ENCODE measurements around the gene BAG1.

Gene BAG1

DNA sequence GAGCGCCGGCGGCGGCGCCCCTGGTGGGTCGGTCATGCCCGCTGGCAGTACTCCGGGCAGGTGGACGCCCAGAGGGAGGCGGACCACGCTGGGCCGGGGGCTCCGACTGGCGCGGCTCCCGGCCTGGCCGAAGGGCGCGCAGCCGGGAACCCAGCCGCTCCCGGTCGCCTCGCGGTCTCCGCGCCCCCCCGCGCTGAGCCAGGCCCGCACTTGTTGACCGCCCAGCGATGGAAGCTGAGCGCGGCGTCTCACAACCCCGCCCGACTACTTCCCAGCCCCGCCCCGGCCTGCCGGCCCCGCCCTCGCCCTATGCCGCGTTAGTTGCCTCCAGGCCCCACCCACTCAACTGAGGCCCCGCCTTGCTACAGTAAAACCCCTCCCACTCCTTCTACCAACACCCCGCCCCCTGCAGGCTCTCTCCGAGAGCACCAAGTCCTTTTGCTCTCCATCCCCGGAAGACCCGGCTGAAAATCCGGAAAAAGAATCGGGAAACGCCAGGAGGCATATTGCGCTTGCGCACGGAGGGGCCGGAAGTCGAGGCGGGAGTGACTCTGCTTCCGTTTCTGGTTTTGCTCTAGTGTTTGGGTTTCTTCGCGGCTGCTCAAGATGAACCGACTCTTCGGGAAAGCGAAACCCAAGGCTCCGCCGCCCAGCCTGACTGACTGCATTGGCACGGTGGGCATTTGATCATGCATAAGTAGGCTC, at the start of gene BAG1, which contains the start of gene CHMP5:
Gene BAG1, minus strand, starts transcription at position 236 of the 705 bp plus-strand sequence.
Gene CHMP5, plus strand, starts transcription at position 577 of the 705 bp plus-strand sequence. Its CDS starts 30 bp downstream, at position 607.
- peak; percentile 99 to 100 for DNase-seq (ENCODE audit: low read depth in 2 of 2)

DNA sequence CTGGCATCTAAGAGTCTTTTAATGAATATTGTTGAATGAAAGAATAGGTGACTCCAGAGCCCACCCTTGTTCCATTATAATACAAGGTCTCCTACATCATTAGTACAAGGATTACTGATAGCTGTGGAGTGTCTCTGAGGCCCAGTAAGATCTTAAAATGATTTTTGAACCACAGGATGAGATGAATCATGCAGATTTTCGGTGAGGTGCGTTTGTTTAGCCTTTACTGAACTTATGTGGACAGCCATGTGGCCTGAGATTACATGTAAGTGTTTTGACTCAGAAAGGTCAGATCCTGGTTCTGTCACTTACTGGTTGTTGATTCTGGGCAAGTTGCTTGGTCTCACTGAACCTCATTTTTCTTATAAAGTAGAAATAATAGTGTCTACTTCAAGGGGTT, 47.4 kb upstream of the BAG1 start:
- DNase-seq (ENCODE audit: low read depth in 2 of 2): no peak

DNA sequence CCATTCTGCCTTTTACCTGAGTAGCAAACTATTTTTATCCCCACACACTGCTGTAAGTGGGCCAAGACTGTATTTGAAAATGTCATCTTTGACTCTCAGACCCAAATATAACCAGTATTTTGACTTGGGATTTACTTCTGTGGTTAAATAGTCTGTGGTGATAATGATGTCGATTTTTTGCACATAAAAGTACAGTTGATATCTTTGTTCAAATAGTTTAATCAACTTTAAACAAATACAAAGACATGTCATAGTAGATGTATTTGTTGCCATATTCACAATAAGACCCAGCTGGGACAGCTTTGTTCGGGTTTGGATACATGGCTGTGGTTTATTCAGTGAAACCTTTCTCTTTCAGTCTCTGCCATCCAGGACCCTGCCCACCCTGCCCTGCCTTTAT, 46.2 kb upstream of the BAG1 start:
- DNase-seq (ENCODE audit: low read depth in 2 of 2): no peak

DNA sequence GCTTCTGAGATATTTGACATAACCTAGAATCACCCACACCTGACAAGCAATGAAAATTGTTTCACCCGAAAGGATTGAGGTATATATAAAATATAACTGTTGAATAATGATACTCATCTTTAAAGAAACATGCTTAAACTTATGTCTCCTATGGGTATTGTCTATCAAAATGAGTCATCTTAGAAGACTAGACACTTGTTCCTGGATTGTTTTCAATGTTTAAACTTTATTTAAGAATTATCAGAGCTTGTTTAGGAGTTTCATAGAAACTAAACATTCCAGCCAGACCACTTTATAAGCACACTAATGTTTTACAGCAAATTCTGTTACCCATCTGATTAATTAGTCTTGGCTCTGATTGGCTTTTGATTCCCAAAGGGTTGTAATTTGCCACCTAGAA, 45.4 kb upstream of the BAG1 start:
- DNase-seq (ENCODE audit: low read depth in 2 of 2): no peak

DNA sequence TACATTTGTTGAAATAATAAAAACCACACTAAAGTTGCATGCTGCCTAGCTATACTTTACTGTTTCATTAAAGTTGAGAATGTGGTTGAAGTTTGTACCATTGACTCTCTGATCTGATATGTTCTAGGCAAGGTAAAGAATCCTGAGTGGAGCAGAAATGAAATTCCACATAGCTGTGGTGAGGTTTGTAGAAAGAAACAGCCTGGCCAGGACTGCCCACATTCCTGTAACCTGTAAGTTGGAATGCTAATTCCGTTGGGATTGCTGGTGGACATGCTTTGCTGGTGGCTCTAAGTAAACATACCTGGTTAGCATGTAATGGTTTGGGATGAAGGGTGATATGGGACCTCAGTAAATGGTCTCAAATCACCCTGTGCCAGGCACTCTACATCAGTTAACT, 42.6 kb upstream of the BAG1 start:
- DNase-seq (ENCODE audit: low read depth in 2 of 2): no peak

DNA sequence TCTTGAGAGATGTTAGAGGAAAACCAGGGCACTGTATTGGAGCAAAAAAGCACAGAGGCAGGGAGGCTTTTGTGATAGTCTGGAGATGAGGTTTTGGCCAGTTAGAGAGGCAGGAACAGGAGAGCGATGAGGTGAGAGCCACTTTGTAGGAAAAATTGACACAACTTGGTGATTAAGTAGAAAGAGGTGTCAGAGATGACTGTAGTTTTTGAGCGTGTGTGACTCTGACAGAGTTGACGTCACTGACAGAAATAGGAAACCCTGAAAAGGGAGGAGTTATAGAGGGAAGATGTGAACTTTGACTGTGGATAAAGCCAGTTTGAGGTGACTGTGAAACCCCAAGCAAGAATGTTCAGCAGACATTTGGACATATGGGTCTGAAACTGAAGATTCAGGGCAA, 41.5 kb upstream of the BAG1 start:
- DNase-seq (ENCODE audit: low read depth in 2 of 2): no peak

DNA sequence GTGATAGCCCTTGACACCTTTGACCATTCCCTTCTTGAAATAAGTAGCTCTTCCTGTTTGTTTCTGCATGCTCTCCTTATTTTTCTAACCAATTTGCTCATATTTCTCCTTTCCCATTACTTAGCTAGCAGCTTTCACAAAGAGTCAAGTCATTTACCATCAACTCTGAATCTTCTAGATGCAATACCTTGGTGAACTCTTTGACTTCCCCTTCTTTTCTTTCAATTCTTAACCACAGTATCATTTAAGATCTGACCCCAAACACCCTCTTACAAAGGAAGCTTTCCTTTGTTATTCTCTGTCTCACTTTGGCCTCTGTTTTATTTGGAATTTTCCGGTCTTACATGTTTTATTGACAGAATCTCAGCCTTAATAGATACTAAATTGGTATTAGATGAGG, 39.9 kb upstream of the BAG1 start:
- DNase-seq (ENCODE audit: low read depth in 2 of 2): no peak

DNA sequence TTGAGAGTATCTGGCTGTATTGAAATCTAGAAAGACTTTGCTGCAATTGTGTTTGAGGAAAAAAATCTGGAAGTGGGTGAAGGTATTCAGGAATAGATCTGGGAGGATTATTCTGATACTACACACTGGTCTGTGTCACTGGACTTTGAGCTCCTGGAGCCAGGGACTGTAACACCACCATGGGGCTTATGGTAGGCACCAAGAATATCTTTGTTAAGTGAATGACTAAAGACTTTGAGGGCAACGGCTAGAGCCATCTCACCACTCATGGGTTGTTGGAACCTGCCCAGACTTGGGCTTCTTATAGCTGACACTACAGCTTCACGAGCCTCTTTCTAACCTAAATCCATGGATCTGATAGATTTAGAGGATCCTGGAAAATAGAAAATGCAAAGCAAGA, 36.0 kb upstream of the BAG1 start:
- DNase-seq (ENCODE audit: low read depth in 2 of 2): no peak

DNA sequence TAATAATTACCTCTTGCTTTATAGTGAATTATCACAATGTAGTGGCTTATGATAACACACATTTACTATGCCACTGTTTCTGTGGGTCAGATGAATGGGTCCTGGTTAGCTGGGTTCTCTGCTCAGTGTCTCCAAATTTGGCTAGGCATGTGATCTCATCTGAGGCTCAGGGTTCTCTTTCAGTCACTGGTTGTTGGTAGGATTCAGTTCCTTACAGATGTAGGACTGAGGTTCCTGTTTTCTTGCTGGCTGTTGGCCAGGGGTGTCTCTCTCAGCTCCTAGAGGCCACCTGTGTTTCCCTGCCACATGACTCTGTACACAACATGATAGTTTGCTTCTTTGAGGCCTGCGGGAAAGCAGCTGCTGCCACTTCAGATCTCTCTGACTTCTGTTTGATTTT, 32.9 kb upstream of the BAG1 start:
- DNase-seq (ENCODE audit: low read depth in 2 of 2): no peak

DNA sequence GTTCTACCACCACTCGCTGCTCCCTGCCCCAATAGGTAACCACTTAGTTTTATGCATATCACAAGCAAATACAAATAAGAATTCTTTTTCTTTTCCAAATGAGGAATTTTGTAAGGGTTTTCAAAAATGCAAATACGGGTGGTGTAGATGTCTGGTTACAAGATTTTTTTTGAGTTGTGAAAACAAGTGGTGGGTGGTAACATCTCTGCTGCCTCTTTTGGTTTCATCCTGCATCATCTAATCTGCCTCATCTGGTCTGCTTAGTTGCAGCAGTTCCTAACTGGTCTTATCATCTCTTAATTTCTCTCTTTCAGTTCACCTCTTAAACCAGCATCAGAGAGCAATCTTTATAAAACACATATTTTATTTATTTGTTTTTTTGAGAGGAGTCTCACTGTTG, 31.1 kb upstream of the BAG1 start:
- no peak for DNase-seq (ENCODE audit: low read depth in 2 of 2)

DNA sequence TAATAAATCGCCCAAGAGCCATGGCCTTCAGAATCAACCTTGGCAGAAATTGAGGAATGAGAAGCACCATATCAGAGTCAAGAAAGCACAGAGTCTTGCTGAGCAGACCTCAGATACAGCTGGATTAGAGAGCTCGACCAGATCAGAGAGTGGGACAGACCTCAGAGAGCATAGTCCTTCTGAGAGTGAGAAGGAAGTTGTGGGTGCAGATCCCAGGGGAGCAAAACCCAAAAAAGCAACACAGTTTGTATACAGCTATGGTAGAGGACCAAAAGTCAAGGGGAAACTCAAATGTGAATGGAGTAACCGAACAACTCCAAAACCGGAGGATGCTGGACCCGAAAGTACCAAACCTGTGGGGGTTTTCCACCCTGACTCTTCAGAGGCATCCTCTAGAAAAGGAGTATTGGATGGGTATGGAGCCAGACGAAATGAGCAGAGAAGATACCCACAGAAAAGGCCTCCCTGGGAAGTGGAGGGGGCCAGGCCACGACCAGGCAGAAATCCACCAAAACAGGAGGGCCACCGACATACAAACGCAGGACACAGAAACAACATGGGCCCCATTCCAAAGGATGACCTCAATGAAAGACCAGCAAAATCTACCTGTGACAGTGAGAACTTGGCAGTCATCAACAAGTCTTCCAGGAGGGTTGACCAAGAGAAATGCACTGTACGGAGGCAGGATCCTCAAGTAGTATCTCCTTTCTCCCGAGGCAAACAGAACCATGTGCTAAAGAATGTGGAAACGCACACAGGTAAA, 30.3 kb upstream of the BAG1 start:
- DNase-seq (ENCODE audit: low read depth in 2 of 2): no peak

DNA sequence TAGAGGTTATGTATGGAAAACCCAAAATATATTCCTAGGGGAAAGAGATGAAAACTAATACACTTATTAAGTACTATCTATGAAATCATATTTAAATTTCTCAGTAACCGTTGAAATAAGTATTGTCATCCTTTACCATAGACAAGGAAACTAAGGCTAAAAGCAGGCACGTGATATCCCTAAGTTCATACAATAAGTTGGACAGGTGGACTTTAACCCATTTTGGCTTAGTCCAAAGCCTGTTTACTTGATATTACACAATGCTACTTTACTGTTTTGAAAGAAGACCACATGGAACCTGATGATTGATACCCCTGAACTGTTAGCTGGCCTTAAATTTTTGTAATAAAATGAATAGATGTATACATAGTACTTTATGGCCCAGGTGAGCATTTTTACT, 29.3 kb upstream of the BAG1 start:
- no peak for DNase-seq (ENCODE audit: low read depth in 2 of 2)

DNA sequence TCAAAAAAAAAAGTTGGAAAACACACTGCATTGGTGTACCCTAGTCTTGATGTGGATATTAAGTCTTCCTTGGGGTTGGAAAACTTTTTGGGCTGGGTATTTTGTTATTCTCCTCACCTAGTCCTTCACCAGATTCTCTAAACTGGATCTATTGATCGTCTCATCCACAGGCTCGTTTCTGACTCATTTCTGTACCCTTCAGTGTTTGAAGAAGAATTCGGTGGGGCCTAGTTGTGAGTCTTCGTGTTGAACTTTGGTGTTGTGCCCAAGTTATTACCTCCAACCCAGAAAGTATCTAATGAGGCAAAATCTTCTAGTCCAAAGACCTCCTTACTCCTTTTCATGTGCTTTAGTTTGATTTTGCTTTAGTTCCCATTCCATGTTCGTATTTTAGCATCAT, 27.4 kb upstream of the BAG1 start:
- no peak for DNase-seq (ENCODE audit: low read depth in 2 of 2)

DNA sequence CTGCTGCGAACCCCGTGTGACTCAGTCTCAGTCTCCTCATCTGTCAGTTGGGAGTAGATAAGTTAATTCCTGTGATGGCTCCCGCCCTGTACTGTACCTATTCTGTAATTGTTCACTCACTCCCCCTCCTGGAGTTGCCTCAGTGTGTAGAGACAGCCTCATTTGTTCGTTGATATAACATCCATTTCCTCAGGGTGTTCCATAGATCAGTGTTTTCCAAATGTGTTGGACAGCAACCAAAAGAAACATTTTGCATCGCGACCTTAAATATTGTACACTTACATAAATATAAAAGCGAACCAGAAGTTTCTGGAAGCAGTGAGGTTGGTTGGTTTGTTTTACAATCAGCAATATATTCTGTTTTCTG, 26.5 kb upstream of the BAG1 start:
- no peak for DNase-seq (ENCODE audit: low read depth in 2 of 2)

DNA sequence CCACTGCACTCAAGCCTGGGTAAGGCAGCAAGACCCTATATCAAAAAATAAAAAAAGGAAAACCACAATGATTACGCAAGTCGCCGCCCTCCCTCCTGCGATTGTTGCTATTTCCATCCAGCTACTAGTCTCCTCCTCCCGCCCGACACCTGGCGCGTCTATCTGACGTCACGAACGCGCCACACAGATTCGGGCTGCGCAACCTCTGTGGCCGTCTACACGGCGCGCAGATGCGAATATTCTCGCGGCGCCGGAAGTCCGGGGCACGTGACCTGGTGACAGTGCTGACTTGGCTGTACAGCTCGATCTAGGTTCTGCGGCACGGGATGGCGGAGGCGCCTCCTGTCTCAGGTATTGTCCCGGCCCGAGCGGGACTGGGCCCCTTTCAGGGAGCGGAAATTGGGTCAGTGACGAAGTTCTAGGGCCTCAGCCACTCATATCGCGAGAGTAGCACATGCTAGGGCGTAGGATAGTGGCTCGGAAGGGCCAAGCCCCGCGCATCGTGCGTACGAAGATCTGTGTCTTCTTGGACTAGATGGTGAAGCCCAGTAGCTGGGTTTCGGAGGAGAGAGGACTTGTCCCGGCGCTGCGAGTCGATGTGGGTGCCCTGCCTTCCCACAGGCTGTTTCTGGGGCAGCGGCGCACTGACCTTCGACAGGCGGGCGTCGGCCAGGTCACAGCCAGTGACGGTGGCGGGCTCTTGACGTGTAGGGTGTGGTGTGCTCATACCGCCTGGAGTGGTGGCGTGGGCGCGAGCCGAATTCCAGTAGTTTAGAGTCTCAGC, 25.9 kb upstream of the BAG1 start, which contains the start of gene NFX1:
Gene NFX1, plus strand, starts transcription at position 270 of the 784 bp plus-strand sequence. Its CDS starts 57 bp downstream, at position 327.
- peak; percentile 93 to 97 for DNase-seq (ENCODE audit: low read depth in 2 of 2)

DNA sequence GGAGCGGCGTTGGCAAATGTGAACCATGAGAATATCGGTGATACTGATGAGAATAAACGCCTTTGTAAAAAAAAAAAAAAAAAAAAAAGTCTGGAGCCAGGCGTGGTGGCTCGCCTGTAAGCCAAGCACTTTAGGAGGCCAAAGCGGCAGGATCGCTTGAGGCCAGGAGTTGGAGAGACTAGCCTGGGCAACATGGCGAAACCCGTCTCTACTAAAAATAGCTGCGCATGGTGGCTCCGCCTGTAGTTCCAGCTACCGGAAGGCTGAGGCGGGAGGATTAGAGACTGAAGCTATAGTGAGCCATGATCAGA, 25.4 kb upstream of the BAG1 start:
- DNase-seq (ENCODE audit: low read depth in 2 of 2): no peak

DNA sequence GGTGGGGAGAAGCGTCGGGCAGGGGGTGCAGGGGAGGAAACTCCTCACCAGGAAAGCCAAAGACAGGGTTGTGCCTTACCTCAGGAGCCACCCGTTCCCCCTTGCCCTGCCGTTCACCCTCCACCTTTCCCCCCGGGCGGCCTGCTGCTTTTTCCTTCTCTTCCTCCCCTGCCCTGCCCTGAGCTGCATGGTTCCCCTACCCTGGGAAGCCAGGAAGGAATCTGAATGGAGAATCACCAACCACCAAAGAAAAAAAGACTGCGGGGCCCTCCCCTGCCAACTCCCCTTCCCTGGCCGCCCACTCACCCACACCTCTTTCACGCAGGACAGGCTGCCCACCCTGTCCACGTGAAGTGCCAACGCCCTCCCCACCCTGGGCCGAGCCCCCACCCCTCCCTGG, 25.0 kb upstream of the BAG1 start:
- DNase-seq (ENCODE audit: low read depth in 2 of 2): no peak

DNA sequence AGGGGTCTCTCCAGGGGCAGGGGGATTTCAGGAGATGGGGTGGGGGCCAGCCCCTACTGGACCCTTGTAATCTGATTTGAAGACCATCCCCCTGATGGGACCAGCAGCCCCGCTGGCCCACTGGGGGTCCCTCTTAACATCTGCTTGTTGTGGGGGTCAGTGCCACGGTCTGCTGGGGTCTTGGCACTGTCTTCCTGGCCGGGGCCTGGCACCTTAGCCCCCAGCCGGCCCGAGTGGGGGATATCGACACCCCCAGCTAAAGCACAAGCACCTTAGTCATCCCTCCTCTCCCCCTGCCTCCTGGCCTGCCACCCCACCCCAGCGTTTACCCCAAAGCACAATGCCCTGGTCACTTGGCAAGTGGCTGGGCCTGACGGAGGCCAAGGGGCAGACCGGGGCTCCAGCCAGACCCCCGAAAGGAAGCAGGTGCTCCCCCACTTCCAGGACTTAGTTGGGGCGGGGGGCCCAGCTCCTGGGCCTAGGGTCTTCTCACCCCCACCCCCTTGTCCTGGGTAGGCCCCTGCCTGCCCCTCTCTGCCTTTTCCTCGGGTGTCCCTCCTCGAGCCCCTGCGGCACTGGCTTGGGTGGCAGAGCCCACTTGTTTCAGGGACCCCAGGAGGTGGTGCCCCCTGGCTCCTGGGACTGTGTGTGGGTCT, 24.4 kb upstream of the BAG1 start:
- no peak for DNase-seq (ENCODE audit: low read depth in 2 of 2)

DNA sequence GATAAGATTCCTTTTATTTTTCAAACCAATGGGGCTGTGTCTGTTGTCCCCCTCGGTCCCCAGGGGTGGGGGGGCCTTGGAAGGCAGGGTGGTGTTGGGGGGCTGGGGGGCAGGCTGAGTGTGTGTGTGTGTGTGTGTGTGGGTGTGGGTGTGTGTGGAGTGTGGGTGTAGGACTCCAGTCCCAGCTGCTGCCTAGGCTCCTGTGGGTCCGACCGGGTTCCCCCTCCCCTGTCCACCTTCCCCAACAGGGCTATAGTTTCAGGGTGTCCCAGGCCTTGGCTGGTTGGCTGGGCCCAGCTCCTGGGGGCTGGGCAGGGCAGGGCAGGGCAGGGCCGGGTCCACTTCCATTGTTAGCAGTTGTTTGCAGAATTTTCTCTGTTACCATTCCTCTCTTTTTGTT, 23.7 kb upstream of the BAG1 start:
- DNase-seq (ENCODE audit: low read depth in 2 of 2): no peak

DNA sequence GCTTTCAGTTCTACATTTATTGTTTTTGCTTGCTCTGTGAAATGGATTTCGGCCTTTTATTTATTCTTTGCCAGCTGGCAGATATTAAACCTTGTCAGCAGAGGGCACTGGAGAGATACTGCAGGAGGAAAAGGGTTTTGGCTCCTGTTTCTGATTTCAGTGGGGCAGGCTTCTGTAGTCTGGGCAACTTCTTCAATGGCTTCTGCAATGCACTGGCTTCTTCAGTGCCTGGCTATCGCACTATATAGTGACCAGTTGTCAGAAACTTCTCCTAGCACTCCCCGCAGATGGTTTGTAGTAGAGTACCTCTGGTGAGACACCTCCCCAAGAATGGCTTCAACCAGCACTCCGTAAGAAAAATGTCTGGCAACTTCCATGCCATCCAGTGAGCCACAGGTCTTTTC, 22.6 kb upstream of the BAG1 start:
- no peak for DNase-seq (ENCODE audit: low read depth in 2 of 2)

DNA sequence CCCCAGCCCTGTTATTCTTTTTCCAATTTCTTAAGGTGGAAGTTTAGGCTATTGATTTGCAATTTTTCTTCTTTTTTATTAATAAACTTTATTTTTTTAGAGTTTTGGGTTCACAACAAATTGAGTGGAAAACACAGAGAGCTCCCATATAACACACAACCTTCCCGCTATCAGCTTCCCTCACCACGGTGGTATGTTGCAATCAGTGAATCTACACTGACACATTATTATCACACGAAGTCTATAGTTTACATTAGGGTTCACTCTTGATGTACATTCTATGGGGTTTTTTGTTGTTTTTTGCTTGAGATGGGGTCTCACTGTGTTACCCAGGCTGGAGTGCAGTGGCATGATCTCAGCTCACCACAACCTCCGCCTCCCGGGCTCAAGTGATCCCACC, 21.0 kb upstream of the BAG1 start:
- DNase-seq (ENCODE audit: low read depth in 2 of 2): no peak

DNA sequence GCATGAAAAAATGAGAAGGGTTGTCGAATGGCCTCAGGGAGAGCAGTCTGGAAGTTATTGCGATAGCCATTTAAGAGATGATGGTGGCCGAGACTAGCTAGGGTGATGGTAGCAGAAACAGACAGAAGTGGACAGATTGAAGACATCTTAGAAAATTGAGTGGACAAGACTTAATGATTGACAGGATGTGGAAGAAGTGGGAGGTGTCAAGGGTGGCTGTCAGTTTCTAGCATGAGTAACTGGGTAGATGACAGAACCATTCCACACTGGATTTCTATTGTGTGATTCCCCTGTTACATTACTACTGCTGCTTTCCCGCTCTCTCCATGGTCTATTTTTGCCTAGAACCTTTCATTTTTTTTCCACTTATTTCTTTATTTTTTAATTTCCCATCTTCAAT, 13.0 kb upstream of the BAG1 start:
- DNase-seq (ENCODE audit: low read depth in 2 of 2): no peak
